AG04450 (cell line): ENCODE data around the gene GNB1L. TPM values are rescaled to one million over a fixed set of nuclear protein-coding genes. Genes with fewer than 3 reads are reported as not detected.

Experiments used
- CTCF ChIA-PET: fragments of 300-600, 350-600 bp; formaldehyde crosslinking; extraction: SDS; loops from one replicate; lab custom pipeline; 2022; ENCODE audit warnings: antibody characterized with exemption, inconsistent platforms; lab: Charles Lee
- POLR2A ChIA-PET: fragments of 350-600 bp; formaldehyde crosslinking; extraction: SDS; loops from one replicate; lab custom pipeline; 2021; ENCODE audit warnings: antibody characterized with exemption, inconsistent platforms; lab: Yijun Ruan, JAX
- DNase-seq: peaks from one replicate; pipeline ENCODE4 v3.0.0-alpha.2; 2011; ENCODE audit warnings: low read depth, low spot score
- H3K27ac ChIP-seq: one replicate; pipeline ENCODE4 v1.5.1; 2012; ENCODE audit warnings: low read depth, low read length, control low read depth
- H3K27me3 ChIP-seq: one replicate; pipeline ENCODE4 v1.6.0; 2012; ENCODE audit warnings: low read length; ENCODE audit not compliant: control insufficient read depth, insufficient read depth
- H3K4me3 ChIP-seq: 2 replicates; pipeline ENCODE4 v1.5.1; 2011; ENCODE audit warnings: mild to moderate bottlenecking, low read depth, low read length, control low read depth
- H3K9me3 ChIP-seq: 2 replicates; pipeline ENCODE4 v1.5.1; 2012; ENCODE audit warnings: low read length; ENCODE audit not compliant: control insufficient read depth, insufficient read depth
- polyA plus RNA-seq: library from polyadenylated mRNA; depleted of rRNA; stranded (reverse); fragments of >200 nt; gene quantifications from 2 replicates; pipeline ENCODE4 v1.2.3, GENCODE V29; 2011
- TF ChIP-seq, protein P1 (sequence below): IDR thresholded peaks from 2 replicates; pipeline ENCODE4 v1.5.1; 2011; ENCODE audit warnings: low read depth, low read length, control low read depth, inconsistent platforms

The GNB1L gene
- polyA plus RNA-seq, 1 experiment, result 1.3 TPM

DNA sequence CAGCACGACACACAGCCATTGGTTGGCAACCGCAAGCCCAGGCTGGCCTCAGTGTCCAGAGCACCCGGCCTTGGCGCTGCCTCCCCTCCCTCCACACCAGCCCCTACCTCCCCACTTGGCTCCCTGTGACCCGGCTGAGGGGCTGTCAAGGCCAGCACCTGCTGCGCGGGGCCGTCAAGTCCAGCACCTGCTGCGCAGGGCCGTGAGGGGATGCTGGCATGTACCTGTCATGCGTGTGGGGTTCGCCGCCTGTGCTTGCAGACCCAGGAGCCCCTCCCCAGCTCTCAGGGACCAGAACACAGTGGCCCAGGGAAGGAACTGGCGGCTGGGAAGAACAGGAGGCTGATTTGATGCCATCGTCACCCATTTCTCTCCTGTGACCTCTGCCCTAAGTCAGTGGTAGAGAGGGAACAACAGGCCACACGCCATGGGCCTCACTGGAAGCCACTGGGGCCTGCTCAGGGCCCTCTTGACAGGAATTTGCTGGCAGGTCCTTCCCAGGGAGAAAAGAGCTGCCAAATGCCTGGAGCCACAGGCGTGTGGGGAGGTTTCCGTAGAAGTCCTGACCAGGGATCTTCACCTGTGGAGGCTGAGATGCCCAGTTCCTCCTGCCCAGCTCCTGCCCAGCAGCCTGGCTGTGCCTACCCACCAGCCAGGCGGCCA, 56.5 kb downstream of the GNB1L start:
- TF ChIP-seq, protein P1, sequence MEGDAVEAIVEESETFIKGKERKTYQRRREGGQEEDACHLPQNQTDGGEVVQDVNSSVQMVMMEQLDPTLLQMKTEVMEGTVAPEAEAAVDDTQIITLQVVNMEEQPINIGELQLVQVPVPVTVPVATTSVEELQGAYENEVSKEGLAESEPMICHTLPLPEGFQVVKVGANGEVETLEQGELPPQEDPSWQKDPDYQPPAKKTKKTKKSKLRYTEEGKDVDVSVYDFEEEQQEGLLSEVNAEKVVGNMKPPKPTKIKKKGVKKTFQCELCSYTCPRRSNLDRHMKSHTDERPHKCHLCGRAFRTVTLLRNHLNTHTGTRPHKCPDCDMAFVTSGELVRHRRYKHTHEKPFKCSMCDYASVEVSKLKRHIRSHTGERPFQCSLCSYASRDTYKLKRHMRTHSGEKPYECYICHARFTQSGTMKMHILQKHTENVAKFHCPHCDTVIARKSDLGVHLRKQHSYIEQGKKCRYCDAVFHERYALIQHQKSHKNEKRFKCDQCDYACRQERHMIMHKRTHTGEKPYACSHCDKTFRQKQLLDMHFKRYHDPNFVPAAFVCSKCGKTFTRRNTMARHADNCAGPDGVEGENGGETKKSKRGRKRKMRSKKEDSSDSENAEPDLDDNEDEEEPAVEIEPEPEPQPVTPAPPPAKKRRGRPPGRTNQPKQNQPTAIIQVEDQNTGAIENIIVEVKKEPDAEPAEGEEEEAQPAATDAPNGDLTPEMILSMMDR, result no peak
- Histone ChIP-seq H3K27ac (no peak overlapping the region), H3K27me3 (no peaks in the 10 kb centered on the region), H3K4me3 (no peak overlapping the region), H3K9me3 (no peaks in the 10 kb centered on the region; the same call in 1 of the 2 replicates)
- DNase-seq, result no peak
- CTCF ChIA-PET, result interaction anchor here (1.2 kb wide), 1 partner anchor 67 kb away, joined by 3 read pairs; no protein-coding TSS in a partner anchor
- POLR2A ChIA-PET, result no interaction called here

DNA sequence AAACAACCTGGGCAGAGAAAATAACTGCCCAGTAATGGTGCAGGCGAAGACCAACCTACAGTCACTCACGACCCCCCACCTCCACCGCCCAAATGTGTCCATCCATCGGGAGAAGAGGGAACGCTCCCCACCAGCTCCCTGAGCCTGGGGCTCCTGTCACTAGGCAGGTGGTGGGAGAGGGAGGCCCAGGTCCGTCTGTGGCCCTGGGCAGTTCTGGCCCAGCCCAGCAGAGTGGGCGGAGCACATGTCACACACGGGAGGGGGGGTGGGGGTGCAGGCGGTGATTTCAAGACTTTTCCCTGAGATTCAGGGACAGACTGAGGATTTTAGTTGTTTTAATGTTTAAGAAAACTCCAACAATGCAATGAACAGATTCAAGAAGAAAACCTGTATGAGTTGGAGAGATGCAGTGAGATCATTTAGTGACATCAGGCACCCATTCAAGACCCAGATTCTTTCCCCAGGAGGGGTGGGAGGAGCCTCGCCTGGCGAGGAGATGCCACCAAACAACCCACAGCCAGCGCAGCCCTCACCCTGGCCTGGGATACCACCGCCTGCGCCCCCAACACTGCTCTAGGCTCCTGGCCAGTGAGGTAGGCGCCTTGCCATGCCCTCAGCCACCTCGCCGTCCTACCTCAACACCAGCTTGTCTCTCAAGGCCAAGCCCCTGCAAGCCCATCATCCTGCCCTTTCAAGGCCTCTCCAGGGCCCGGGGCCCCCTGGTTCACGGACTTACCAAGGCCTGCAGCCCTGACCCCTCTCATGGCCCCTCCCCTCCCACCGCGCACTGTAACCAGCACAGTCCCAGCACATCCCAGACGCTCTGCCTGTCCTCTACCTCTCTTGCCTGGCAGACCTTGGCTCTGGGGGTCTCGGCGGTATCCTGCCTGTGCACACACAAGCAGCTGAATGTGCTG, 57.3 kb downstream of the GNB1L start:
- ChIA-PET POLR2A (no interaction called here), CTCF (no interaction called here)
- H3K4me3 ChIP-seq, result no peak overlapping the region
- H3K27ac ChIP-seq, result no peak overlapping the region
- no peak for DNase-seq
- TF ChIP-seq, protein P1, result no peak
- no peaks in the 10 kb centered on the region for H3K27me3 ChIP-seq
- H3K9me3 ChIP-seq, result peaks cover 4% of the 10 kb centered on the region

DNA sequence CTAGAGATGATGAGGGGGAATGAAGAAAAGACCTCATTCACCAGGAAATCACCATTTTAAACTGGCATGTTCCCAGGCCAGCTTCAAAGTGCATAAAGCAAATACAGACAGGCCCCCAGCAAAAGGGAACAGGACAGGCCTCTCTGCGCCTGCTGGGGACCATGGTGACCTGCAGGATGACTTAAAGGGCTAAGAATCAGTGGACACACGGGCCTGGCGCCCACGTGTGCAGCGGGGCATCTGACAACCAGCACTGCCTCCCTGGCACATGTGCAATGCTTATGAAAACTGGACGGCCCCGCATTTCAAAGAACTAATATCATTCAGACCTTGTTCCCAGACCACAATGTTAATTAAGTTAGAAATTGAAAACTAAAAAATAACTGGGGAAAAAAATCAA, 58.5 kb downstream of the GNB1L start:
- CTCF ChIA-PET, result no interaction called here
- H3K4me3 ChIP-seq, result no peak overlapping the region

DNA sequence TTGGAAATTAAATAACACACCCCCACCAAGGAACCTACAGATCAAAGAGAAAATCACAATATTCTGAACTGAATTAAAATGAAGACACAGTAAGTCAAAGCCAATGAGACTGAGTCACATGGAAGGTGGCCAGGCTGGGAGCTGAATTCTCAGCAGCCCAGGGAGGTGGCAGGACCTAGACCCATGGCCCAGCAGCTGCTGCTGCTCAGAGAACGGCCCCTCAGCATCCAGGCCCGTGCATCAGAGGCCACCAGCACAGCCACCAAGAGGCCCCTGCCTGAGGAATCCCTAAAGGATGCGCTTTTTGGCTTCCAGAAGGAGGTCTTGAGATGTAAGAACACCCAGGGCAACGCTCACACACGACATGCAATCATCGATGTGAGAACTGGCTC, 59.1 kb downstream of the GNB1L start:
- DNase-seq, result no peak
- no peak overlapping the region for H3K4me3 ChIP-seq
- H3K27me3 ChIP-seq, result no peaks in the 10 kb centered on the region
- H3K9me3 ChIP-seq, result peaks cover 11% of the 10 kb centered on the region
- CTCF ChIA-PET, result no interaction called here
- TF ChIP-seq, protein P1, result no peak
- no peak overlapping the region for H3K27ac ChIP-seq
- POLR2A ChIA-PET, result no interaction called here

More for the DNA sequence above, 58.5 kb downstream of the GNB1L start:
- peaks cover 11% of the 10 kb centered on the region for H3K9me3 ChIP-seq
- H3K27me3 ChIP-seq, result no peaks in the 10 kb centered on the region
- DNase-seq, result no peak
- TF ChIP-seq, protein P1, result no peak
- H3K27ac ChIP-seq, result no peak overlapping the region
- POLR2A ChIA-PET, result no interaction called here
